HL-60 (cell line): Measurements from ENCODE around the gene TMEM38A.

Source experiments
- DNase-seq, 2 experiments: peaks; one replicate each; pipeline ENCODE4 v3.0.0-alpha.2; 2010 to 2020; ENCODE audit warnings: low read depth in 1 of 2, low spot score in 1 of 2
- H3K27ac ChIP-seq: fragments of 250-450 bp; sonication (Bioruptor Pico); replicated peaks from 2 replicates; pipeline ENCODE4 v1.5.1; 2020; ENCODE audit warnings: mild to moderate bottlenecking, moderate library complexity
- H3K27me3 ChIP-seq: fragments of 250-450 bp; sonication (Bioruptor Pico); 2 replicates; pipeline ENCODE4 v1.5.1; 2021; ENCODE audit warnings: mild to moderate bottlenecking, moderate library complexity; ENCODE audit not compliant: insufficient read depth, poor library complexity, severe bottlenecking
- H3K4me3 ChIP-seq: replicated peaks from 2 replicates; pipeline ENCODE4 v1.5.1; 2011; ENCODE audit warnings: mild to moderate bottlenecking, control low read depth, low read length; ENCODE audit not compliant: insufficient read depth
- CTCF ChIP-seq: IDR thresholded peaks from one replicate; pipeline ENCODE4 v1.5.1; 2011; ENCODE audit warnings: low read length, control low read depth, inconsistent platforms; ENCODE audit not compliant: insufficient read depth
- GABPA ChIP-seq: IDR thresholded peaks from 2 replicates; pipeline ENCODE4 v1.6.1; 2012; ENCODE audit warnings: low read depth
- POLR2AphosphoS5 ChIP-seq: IDR thresholded peaks from 2 replicates; pipeline ENCODE4 v1.6.1; 2012; ENCODE audit warnings: low read depth
- REST ChIP-seq: IDR thresholded peaks from 2 replicates; pipeline ENCODE4 v1.6.1; 2012; ENCODE audit warnings: low read depth; ENCODE audit not compliant: insufficient replicate concordance
- SPI1 ChIP-seq: IDR thresholded peaks from 2 replicates; pipeline ENCODE4 v1.6.1; 2012; ENCODE audit warnings: low read depth, mild to moderate bottlenecking, borderline replicate concordance

TMEM38A gene

GRCh38 chr19:16645140-16645539 is 15.8 kb upstream of the TMEM38A start:
- Histone ChIP-seq H3K4me3 (no peak overlapping the region), H3K27me3 (no peaks in the 10 kb centered on the region), H3K27ac (no peak overlapping the region)
- no peak for DNase-seq
- TF ChIP-seq REST (no peak), GABPA (no peak), CTCF (no peak), POLR2AphosphoS5 (no peak), SPI1 (no peak)

DNA sequence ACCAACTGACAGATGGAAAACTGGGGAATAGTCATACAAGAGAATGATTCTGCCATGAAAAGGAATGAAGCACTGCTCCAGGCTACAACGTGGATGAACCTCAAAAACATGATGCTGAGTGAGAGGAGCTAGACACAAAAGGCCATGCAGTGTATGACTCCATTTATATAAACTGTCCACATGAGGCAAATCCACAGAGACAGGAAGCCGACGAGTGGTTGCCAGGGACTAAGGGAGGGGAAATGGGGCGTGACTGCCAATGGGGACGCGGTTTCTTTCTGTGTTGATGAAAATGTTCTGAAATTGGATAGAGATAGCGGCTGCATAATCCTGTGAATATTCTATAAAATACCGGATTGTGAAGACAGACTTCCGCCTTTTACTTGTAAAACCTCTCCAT is 11.2 kb upstream of the TMEM38A start:
- no peak overlapping the region for H3K27ac ChIP-seq
- DNase-seq, result no peak
- H3K27me3 ChIP-seq, result no peaks in the 10 kb centered on the region
- no peak overlapping the region for H3K4me3 ChIP-seq
- TF ChIP-seq POLR2AphosphoS5 (no peak), REST (no peak), SPI1 (no peak), GABPA (no peak), CTCF (no peak)

DNA sequence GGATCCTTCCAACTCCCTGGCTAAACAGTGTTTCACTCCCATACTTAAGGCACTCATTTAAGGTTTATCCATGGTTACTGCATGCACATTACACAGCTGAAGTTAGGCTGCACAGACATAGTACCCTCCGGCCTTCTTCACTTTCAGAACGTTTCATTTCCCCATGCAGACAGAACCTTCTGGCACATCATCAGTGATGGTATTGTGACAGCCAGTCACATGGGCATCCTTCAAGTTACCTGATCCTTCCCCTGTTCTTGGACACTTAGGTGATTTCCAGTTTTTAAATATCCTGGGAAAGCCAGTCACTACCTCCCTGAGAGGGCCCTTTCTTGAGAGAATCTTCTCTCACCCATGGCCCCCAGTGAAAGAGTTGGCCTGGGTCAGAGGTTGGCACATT is 10.1 kb upstream of the TMEM38A start:
- H3K4me3 ChIP-seq, result no peak overlapping the region

More for the DNA sequence above, 10.1 kb upstream of the TMEM38A start:
- no peak for DNase-seq
- TF ChIP-seq REST (no peak), SPI1 (no peak), CTCF (no peak), POLR2AphosphoS5 (no peak), GABPA (no peak)
- Histone ChIP-seq H3K27me3 (no peaks in the 10 kb centered on the region), H3K27ac (no peak overlapping the region)
